Measurements from ENCODE around the gene AATF. TPM values are rescaled to one million over a fixed set of nuclear protein-coding genes. Genes with fewer than 3 reads are reported as not detected.

The AATF gene
- polyA plus RNA-seq, 2 of the 4 experiments (the other 2 are of a cell fraction): 51.9 to 120 TPM

DNA sequence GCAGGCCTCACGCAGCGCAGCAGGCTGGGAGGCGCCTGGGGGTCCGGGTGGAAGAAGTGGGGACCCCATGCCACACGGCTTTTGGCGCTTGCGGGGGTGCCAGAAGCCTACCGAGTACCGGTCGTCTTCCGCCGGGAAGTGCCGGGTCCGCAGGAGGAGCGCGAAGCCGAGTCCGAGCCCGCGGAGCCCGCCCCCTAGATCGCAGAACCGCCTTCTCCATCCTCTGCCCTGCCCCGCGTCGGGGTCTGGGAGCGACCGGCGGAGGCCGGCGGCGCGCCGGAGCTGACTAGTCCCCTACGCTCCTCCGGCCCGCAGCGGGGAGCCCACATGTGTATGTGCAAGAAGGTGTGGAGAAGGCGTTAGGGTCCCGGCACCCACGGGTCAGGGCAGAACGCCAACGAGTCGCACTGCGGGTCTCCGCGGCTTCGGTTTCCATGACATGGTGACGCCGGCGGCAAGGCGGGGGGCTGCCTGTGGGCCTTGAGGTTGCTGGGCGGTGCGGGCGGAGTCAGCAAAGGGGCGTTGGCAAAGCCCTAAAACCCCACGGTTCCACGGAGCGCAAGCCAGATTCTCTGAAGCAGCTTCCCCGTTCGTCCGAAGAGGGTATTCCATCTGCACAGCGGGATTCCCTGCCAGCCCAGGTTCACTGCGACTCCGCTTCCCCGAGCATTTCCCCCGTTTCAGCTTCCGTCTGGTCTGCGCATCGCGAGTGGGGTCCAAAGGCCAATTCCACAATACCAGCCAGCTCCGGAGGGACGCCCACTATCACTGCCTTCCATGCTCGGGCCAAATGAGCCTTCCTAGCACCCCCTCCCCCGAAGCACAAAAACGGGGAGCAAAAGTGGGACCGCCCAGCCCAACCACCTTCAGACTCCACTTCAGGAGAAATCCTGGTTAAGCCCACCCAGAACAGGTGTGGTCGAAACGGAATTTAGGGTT lies 13.8 kb upstream of the AATF start (continued):
- TF ChIP-seq PHF8 (IDR thresholded peaks at IDR 0.05; ENCODE audit: borderline replicate concordance, low read depth) (peak; percentile 16; the same call in 1 of the 2 replicates), RNF2 (IDR thresholded peaks at IDR 0.05; ENCODE audit: borderline replicate concordance, low read depth) (peak; percentile 72; the same call in 1 of the 2 replicates), RFX5 (IDR thresholded peaks at IDR 0.05) (no peak), JUN (IDR thresholded peaks at IDR 0.05) (peak in 1 of 2 experiments; percentile 44; a peak in 2 of 5 replicates), POLR2A (IDR thresholded peaks at IDR 0.05; ENCODE audit: low read length) (peak; percentile 33), FOSL2 (IDR thresholded peaks at IDR 0.05) (no peak), FOSL2 (CRISPR knock-in tag; IDR thresholded peaks at IDR 0.05) (0 out of 2 replicates have a peak, but pooled peaks have one; percentile 12)
- TF ChIP-seq, protein P1, sequence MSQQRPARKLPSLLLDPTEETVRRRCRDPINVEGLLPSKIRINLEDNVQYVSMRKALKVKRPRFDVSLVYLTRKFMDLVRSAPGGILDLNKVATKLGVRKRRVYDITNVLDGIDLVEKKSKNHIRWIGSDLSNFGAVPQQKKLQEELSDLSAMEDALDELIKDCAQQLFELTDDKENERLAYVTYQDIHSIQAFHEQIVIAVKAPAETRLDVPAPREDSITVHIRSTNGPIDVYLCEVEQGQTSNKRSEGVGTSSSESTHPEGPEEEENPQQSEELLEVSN (IDR thresholded peaks at IDR 0.05; ENCODE audit: borderline replicate concordance, low read depth): peak; percentile 41; the same call in 1 of the 2 replicates

DNA sequence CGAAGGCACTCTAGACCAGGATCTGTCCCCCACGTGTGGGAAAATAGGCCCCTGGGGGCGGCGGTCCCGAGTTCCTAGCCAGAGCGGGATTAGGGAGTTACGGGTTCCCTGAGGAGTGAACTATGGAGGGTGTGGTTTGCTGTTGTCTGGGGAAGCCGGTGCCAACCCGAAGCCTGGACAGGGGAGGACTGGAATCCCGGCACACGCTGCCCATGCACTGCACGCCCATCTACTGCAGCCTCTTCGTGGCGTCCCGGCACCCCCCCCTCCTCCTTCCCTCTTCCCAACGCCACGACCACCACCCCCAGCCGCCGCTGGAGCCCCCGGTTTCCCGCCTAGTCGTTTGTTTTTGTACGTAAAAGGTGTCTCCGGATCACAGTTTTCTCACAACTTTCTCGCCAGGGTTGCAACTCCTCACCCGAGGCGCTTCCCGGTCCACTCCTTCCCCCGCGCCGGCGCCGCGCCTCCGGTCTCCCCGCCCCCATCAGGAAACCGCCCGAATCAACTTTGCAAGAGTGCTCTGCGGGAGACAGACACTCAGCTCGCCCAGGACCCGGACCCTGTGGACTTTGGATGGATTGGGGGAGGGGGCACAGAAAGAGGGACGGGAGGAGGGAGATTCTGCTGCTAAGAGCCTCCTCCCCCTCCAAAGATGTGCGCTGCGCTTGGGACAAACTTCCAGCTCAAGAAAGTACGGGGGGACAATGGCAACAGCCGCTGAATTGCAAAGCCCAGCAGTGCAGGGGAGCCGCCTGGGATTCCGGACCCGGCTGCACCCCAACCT lies 12.9 kb upstream of the AATF start:
- FAIRE-seq: no peak
- CTCF ChIA-PET: interaction anchor here (0.6 to 2.3 kb wide), 5 partner anchors 9 to 85 kb away, joined by 3 to 8 read pairs (median 3); no protein-coding TSS in a partner anchor

DNA sequence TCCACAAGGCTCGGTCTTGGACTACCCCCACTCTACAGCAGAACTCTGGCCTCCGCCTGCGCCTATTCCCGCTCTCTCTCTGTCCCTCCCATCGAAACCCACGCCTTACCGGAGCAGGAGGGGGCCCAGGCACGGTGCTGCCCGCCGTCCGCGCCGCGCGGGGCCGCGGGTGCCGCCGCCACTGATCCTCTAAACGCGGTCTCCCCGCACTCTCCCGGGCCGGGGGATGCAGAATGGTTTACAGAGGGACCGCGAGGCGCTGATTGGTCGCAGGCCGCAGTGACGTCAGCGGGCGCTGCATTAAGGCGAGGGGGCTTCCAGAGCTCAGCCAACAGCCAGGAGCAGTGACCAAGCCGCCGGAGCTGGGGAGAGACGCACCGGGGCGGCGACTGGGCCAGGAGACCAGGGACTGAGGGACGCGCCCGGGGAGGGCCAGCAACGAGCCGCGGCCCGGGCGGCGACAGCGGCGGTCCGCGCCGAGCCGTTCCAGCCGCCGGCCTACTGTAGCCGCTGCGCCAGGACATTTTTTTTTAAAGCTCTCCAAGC lies 12.2 kb upstream of the AATF start:
- POLR2A ChIA-PET: interaction anchor here (3.2 kb wide), 1 partner anchor 12 kb away, joined by 15 read pairs; the partner anchor contains the start of gene AATF

More for the DNA sequence above, 12.9 kb upstream of the AATF start:
- Histone ChIP-seq H3K27ac (peak overlapping the region; percentile 71 to 88), H3K4me3 (peak overlapping the region; percentile 59), H3K9me3 (no peaks in the 10 kb centered on the region), H3K4me2 (peak overlapping the region; percentile 98), H3K4me1 (peaks cover 12% of the 10 kb centered on the region)
- 8% methylated on average over 47 of the region's 49 CpGs for WGBS (ENCODE audit: missing lambda C conversion rate)
- ATAC-seq (peak; percentile 70 to 85), DNase-seq (ENCODE audit: low read depth in 1 of 2, low spot score in 1 of 2) (peak; percentile 72 to 80)
- 0 out of 2 replicates have a peak, but pooled peaks have one; percentile 7 for TF ChIP-seq GATA3 (IDR thresholded peaks at IDR 0.05; ENCODE audit: borderline replicate concordance)
- TF ChIP-seq, protein P2, sequence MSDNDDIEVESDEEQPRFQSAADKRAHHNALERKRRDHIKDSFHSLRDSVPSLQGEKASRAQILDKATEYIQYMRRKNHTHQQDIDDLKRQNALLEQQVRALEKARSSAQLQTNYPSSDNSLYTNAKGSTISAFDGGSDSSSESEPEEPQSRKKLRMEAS (IDR thresholded peaks at IDR 0.05): peak; percentile 32
- TF ChIP-seq RAD21 (conservative IDR thresholded peaks at IDR 0.05 in 1 of 2, IDR thresholded peaks at IDR 0.05 in 1 of 2): peak; percentile 2 to 28; a peak in 2 of 5 replicates
- TF ChIP-seq RCOR1 (IDR thresholded peaks at IDR 0.05; ENCODE audit: low read depth, low read length): no peak
- peak; percentile 4; the same call in 1 of the 2 replicates for TF ChIP-seq POLR2A (IDR thresholded peaks at IDR 0.05; ENCODE audit: low read length)
- no peak for TF ChIP-seq CEBPB (IDR thresholded peaks at IDR 0.05)
- TF ChIP-seq, protein P1 (IDR thresholded peaks at IDR 0.05; ENCODE audit: borderline replicate concordance, low read depth): 0 out of 2 replicates have a peak, but pooled peaks have one; percentile 8
- POLR2A ChIA-PET: interaction anchor here (1.5 to 3.2 kb wide), 4 partner anchors 13 to 34 kb away, joined by 3 to 15 read pairs (median 8); partner anchors contain the start of gene AATF

More for the DNA sequence above, 12.2 kb upstream of the AATF start:
- ATAC-seq (no peak), DNase-seq (ENCODE audit: low read depth in 1 of 2, low spot score in 1 of 2) (no peak), FAIRE-seq (no peak)
- H3K27ac ChIP-seq: peak overlapping the region; percentile 71 to 88
- peak overlapping the region; percentile 59 for H3K4me3 ChIP-seq
- WGBS (ENCODE audit: missing lambda C conversion rate): 91% methylated on average over 58 of the region's 58 CpGs
- peaks cover 12% of the 10 kb centered on the region for H3K4me1 ChIP-seq
- H3K4me2 ChIP-seq: peak overlapping the region; percentile 98
- H3K9me3 ChIP-seq: no peaks in the 10 kb centered on the region
- CTCF ChIA-PET: interaction anchor here (1.5 kb wide), 1 partner anchor 12 kb away, joined by 4 read pairs; the partner anchor contains the start of gene AATF
- TF ChIP-seq FOSL2 (IDR thresholded peaks at IDR 0.05) (no peak), FOSL2 (CRISPR knock-in tag; IDR thresholded peaks at IDR 0.05) (no peak), NFE2L2 (conservative IDR thresholded peaks at IDR 0.05; ENCODE audit: low read length) (no peak)
